Activated CD4-positive, alpha-beta T cell treated with anti-CD3 and anti-CD28 coated beads, Interleukin-2, Interleukin-4, amounts not matched to agents 100 ng/mL and 50 ng/mL, durations not matched to agents 16 hours and 8 hours (primary cell): Measurements from ENCODE around the gene UTP4.

Experiments used
- DNase-seq: peaks from one replicate; pipeline ENCODE4 v3.0.0-alpha.2; 2020; ENCODE audit warnings: low spot score

UTP4 gene

DNA sequence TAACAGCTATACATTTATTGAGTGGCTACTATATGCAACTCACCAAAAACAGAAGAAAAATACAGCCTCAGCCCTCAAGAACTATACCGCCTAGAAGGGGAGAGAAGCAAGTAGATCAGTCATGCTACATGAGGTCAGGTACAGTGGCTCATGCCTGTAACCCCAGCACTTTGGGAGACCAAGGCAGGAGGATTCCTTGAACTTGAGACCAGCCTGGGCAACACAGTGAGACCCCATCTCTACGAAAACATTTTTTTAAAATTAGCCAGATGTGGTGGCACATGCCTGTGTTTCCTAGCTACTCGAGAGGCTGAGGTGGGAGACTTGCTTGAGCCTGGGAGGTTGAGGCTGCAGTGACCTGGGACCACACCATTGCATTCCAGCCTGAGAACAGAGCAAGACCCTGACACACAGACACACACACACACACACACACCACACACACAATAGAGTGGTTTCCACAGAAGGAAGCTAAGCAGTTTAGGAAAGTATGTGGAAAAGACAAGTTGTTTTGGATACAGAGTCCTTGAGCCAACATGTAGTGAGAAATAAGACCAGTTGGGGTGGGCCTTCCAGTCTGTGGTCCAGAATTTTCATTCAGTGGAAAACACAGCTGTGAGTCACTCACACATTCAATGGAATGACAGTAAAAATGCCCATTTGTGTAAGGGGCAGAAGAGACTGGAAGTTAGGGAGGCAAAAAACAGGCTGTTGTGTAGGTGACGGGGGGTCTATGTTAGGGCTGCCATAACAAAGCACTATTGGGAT lies 43.8 kb downstream of the UTP4 start:
- DNase-seq: no peak

DNA sequence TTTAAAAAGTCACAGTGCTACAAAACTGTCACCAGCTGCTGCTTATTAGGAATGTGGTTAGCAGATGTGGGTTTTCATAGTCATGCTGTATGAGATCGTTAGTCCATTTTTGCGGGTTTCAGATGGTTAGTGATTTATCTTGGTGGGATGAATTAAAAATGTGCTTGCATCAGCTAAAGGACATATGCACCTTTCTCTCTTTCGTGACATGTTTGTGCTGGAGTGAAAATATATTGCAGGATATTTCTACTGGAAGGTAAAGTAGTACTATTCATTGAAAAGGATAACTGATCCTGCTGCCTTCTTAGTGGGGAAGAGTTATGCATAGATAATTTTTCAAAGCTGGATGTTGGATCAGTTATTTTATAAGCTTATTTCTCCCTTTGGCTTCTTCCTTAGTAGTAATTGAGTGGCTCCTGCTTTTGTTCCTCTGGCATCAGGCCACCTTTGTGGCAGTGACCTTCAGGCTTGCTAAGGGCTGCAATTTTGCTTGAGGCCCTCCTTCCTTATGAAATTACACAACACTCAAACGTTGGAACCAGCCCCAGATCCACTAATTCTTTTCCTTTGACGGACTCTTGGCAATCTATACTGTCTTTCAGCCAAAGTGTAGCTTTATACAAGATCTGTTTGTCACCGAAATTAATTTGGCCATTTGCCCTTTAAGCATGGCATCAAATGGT lies 47.0 kb downstream of the UTP4 start:
- DNase-seq: no peak

DNA sequence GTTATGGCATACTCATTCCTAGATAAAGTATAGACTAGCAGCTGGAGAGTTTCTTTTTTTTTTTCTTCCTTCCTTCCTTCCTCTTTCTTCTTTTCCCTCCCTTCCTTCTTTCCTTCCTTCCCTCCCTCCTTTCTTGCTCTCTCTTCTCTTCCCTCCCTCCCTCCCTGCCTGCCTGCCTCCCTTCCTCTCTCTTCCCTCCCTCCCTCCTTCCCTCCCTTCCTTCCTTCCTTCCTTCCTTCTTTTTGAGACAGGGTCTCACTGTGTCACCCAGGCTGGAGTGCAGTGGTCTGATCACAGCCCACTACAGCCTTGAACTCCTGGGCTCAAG lies 47.5 kb downstream of the UTP4 start:
- no peak for DNase-seq

DNA sequence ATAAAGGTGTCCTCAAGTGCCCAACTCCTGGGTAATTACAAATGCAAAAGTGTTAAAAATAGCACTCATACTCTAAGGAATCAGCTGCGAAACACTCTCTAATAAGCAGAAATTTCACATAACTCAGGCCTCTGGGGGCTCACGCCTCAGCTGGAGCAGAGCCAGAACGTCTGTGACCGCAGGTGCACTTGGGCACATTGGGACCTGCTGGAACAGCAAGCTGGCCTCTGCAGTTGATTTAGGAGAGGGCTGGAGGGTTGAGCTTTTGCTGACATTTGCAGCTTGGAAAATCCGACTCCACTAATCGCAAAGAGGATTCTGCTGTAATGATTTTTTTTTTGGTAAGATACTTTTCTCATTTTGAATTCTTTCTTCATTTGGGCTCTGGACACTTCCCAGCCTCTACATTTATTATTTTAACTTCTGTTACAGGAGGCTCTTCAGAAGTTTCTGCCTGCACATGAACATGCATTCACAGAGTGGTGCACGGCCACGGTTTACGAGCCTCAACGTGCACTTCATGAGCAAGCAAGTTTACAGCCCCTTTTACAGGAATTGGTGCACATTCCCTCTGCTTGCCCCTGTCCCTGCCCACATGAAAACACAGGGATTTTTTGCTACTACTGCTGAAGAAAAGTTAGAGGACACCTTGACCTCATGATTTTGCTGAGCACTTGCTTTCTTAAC lies 50.4 kb downstream of the UTP4 start:
- no peak for DNase-seq

DNA sequence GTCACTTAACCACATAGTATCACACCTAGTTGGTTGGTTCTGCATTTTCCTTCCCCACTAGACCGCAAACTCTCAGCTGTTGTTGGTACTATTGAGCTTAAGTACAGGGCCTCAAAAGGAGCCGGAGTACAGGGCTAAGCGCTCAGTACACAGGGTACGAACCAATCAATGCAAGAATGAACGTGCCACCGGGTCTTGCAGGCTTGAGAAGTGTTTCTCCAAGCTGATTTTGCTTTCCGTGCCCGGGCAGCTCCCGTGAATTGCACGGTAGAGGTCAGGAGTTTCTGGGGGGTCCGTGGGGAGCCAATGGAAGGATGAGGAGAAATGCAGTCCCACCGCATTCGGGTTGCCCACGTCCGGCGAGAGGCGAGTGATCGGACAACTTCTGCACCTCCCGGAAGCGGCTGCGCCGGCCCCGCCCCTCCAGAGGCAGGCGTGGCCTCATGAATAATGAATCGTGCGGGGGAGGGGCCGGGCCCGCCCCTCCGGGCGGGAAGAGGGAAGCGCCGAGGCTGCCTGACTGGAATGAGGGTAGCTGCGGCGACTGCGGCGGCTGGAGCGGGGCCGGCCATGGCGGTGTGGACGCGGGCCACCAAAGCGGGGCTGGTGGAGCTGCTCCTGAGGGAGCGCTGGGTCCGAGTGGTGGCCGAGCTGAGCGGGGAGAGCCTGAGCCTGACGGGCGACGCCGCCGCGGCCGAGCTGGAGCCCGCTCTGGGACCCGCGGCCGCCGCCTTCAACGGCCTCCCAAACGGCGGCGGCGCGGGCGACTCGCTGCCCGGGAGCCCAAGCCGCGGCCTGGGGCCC lies 54.4 kb downstream of the UTP4 start, which contains the start of gene SNTB2:
SNTB2 (plus strand) TSS at position 523 of the 804 bp plus-strand sequence; CDS start at position 526, 3 bp downstream.
- DNase-seq: peak; percentile 89

DNA sequence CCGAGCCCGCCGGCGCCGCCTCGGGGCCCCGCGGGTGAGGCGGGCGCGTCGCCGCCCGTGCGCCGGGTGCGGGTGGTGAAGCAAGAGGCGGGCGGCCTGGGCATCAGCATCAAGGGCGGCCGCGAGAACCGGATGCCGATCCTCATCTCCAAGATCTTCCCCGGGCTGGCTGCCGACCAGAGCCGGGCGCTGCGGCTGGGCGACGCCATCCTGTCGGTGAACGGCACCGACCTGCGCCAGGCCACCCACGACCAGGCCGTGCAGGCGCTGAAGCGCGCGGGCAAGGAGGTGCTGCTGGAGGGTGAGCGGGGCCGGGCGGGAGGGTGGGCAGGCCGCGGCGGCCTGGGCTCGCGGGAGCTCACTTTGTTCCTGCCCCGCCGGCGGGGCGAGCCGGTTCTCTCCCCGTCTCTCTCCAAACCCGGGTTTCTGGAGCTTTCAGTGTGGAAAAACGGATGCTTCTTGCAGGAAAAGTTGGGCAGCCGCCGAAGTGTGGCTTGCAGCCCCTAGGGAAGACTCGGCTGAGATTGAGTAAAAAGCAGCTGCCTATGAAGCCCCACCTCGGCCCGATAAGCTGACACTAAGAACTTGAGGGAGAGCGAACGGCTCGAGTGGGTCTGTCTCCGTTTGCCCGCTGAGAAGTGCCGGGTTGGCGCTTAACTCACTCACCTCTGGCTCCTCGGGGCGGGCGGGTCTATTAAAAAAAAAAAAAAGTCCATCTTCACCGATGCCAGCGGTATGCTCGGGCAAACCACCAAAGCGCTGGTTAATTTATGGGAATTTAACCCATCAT lies 55.2 kb downstream of the UTP4 start:
- DNase-seq: peak; percentile 32

DNA sequence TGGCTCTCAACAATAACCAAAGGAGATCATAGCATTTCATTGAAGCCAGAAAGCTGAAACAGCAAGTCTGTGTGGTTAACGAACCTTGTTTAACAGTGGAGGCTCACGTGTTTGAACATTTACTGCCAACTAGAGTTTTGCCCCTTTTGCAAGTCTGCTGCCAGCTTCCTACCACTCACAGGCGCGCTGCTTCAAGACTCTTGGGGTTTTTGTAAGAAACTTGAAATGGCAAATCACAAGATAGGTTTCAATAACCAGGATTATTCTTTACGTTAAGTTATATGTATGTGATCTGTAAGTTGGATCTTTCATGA lies 55.7 kb downstream of the UTP4 start:
- DNase-seq: peak; percentile 37

DNA sequence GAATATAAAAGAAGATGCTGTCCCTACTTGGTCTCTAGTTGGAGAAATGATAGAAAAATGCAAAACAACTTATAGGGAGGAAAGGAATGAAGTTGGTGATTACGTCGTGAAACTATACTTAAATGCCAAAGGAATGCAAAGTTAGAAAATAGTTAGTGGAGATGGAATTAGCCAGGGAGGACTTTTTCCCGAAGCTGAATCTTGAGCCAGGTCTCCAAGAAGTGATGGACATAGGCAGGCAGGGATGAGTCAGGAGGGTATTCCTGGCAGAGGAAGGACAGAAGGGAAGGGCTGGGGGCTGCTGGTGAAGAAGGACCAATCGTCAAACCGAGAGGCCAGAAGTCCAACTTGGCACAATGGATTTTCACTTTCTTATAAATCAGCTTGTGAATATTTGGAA lies 56.3 kb downstream of the UTP4 start:
- no peak for DNase-seq

DNA sequence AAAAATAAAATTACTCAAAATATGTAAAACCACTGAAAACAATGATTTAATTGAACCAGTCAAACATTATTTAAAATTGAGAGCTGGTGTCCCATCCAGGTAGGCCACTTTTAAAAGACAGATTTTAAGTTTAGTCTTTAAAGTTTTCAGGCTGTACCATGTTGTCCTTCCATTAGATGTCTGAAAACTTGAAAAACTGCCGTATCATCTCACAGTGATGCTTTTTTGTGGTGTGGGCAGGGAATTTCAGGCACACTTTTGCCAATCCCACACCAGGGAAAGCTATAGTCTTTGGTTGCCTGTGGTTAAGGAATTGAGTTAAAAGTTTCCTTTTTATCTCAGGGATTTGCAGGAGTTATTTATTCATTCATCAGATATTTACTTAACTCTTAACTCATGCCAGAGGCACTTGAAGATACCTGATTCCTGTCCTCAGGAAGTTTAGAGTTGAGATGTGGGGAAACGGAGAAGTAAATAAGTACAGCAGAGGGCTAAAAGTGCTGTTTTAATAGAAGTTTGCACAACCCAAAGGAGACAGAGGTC lies 57.7 kb downstream of the UTP4 start:
- DNase-seq: no peak

DNA sequence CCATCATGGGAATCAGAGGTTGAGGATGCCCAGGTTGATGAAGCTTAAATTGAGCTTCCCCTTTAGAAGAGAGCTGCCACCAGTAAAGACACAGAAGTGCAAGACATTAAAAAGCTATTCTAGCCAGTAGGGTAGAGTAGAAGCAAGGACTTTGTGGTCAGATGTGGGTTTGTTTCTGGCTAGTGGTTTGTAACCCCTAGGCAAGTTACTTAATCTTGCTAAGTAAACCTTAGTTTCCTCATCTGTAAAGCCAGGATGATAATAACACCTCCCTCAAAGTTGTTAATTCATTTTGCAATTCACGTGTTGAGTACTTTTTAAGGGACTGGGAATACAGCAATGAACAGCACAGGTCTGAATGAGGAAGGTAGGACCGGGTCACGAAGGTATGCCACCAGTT lies 58.1 kb downstream of the UTP4 start:
- DNase-seq: peak; percentile 17

DNA sequence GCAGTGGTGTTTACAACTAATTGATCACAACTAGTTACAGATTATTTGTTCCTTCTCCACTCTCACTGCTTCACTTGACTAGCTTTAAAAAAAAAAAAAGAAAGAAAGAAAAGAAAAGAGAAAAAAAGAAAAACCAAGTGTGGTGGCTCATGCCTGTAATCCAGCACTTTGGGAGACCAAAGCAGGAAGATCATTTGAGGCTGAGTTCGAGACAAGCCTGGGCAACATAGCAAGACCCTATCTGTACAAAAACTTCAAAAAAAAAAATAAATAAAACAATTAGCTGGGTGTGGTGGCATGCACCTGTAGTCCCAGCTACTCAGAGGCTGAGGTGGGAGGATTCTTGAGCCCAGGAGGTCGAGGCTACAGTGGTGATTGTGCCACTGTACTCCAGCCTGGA lies 58.7 kb downstream of the UTP4 start:
- DNase-seq: no peak

DNA sequence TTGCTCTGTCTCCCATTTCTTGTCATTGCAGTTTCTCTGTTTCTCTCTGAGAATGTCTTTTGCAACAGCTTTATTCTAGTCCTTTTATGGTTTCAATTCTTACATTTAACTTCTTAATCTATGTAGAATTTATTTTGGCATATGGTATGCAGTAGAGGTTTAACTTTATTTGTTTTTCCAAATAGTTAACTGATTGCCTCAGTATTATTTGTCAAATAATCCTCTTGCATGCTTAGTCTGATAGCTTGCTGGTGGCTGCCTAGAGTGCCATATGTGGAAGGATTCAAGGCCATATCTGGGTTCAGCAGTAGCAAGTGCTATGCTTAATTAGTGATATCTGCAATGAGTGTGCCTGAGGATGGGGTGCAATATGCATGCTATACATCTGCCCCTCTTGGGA lies 61.4 kb downstream of the UTP4 start:
- no peak for DNase-seq

DNA sequence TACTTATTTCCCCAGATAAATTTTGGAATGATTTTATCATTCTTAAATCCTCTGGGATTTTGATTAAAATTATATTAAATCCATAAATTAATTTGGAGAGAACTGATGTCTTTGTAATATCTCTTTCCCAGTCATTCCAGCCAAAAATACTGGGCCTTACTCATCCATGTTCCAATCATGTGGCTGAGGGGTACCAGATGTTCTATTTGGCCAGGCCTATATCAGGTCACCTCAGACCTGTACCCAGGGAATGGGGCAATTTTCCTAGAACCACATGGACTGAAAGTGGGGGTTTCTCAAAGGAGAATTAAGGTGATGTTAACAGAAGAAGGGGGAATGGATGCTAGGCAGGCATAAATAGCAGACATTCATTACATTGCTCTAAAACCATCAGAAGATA lies 62.0 kb downstream of the UTP4 start:
- DNase-seq: no peak

DNA sequence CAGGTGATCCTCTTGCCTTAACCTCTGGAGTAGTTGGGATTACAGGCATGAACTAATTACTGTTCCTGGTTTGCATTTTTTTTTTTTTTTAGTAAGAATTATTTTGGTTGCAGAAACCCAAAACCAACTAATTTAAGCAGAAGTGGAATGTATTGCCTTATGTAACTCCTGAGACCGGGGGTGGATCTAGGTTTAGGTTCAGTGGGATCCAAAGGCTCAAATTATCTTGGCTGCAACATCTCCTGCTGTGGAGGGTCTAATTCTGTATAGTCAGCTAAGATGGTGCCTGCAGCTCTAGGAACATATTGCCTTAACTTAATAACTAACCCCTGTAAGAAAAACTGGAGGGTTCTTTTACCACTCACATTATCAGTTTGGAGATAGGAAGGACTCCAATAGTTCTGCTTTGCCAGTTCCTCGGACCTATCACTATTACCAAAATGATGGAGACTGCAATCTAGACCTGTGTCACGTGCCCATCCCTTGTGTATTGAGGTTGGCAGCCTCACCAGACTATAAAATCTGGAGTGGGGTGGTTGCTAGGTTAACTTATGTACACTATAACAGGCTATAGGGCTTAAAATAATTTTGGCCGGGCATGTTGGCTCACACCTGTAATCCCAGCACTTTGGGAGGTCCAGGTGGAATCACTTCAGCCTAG lies 63.0 kb downstream of the UTP4 start:
- DNase-seq: no peak

DNA sequence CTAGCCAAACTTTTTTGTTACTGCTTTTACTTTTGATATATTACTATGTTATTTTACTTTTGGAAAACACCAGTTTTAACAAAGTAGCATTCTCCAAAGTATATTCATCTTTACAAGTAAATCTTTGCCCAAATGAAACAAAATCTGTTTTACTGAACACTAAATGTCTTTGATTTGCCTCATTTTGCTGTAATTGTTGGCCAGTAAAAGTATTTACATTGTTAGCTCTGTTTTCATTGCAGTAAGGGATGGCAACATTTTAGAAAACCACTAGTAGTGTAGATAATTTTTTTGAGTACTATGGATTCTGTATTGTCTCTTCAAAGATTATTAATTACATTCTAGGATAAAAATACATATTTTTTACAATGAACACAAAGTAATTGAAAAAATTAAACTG lies 65.1 kb downstream of the UTP4 start:
- no peak for DNase-seq

DNA sequence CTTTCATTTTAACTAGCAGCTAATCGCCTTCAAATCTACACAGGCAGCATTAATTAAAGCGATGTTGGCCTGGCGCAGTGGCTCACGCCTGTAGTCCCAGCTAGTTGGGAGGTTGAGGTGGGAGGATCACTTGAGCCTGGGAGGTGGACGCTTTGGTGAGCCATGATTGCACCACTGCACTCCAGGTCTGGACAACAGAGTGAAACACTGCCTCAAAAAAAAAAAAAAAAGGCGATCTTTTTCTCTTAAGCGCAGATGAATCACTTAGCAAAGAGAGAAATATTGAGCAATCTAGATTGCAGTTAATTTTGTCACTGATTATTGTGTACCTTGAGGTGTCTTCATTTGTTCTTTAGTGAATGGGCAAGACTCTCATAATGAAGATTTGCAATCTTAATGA lies 66.9 kb downstream of the UTP4 start:
- DNase-seq: no peak

DNA sequence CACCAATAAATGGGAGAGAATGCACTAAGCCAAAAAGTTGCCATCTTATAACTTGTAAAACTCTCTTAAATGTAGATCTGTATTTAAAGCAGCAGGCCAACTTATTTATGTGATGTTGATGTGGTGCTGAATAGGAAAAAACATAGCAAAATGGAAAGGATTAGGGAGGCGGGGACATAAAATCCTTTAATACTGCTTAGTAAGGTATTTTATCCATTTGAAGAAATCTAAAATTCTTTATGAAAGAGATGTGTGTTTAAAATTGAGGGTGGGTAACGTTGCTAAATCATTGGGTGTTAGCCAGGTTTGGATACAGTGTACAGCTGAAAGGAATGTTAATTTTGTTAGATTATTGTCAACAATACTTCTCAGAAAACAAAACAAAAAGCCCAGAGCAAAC lies 68.8 kb downstream of the UTP4 start:
- no peak for DNase-seq

DNA sequence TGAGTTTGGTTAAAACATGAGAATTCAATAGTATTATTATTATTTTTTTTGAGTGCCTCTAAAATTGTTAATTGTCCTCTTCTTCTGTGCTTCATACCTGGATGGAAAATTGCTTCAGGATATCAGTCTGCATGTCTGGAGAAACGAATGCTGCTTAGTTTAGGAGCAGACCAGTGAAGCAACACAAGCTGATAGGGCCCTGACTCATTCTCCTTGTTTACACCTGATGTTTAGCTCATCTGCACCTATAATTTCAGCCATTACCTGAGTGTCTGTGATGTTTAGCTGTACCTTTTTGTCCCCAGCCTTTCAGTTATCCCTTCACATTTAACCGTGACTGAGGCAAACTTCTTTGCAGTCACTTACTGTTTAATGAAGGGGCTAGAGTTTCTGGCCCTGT lies 69.3 kb downstream of the UTP4 start:
- no peak for DNase-seq

DNA sequence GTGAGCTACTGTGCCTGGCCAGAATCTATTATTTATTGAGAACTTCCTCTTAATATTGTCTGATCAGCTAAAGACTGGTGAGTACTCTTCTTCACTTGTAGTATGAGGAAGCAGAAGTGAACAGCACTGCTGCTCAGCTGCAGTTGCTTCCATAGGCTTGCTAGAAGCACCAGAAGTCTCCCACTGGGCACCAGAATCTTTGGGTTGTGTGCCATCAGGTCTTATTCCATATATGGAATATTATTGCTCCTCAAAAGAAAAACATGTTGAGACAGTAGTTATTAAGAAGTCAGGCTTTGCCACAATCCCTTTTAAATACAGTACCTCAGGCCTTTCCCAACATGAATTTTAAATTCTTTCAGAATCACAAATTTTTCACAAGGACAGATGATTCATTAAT lies 71.7 kb downstream of the UTP4 start:
- DNase-seq: no peak

DNA sequence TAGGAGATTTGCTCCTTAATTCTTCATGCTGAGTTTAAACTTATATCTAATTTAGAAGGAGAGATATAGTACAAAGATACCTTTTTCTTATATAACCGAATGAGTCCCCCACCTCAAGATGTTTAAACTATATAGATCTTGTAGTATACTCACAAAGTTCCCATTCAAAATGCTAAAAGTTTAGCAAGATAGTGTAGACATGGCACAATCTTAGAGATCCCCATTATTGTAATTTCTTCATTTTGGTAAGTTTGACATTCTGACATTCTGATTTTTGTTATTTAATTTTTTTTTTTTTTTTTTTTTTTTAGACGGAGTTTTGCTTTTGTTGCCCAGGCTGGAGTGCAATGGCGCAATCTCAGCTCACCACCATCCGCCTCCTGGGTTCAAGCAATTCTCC lies 77.3 kb downstream of the UTP4 start:
- no peak for DNase-seq

DNA sequence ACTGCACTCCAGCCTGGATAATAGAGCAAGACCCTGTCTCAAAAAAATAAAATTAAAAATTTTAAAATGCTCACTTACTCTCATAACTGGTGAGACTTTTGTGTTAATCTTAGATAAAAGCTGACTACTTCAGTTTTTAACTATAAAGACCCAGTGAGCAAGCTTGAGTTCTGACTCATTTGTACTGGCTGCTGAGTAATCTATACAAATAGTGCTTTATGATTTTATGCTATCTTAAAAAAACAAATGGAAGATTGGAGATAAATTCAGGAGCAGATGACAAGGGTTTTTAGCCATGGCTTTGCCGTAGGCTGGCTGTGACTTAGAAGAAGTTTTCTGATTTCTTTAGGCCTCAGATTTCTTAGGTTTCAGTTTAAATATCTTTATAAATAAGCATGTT lies 85.0 kb downstream of the UTP4 start:
- peak; percentile 19 for DNase-seq
